GM21447 (cell line): ENCODE results near the gene TLE4.

Source experiments
- ATAC-seq: cut with Tn5 transposase; IDR thresholded peaks from one replicate; pipeline ENCODE4 v1.9.1; 2021; ENCODE audit not compliant: unreplicated experiment

The TLE4 gene

GRCh38 chr9:79765466-79765865 is 193.7 kb downstream of the TLE4 start:
- ATAC-seq, result no peak

- ATAC-seq, result no peak
These were observed 194.3 kb downstream of the TLE4 start for GRCh38 chr9:79766091-79766490.

GRCh38 chr9:79768194-79768593 is 196.4 kb downstream of the TLE4 start:
- ATAC-seq, result no peak

- no peak for ATAC-seq
These were observed 197.9 kb downstream of the TLE4 start for GRCh38 chr9:79769476-79770275.

- ATAC-seq, result no peak
These were observed 202.6 kb downstream of the TLE4 start for GRCh38 chr9:79774356-79774755.
